BJ (cell line): ENCODE results near the gene RERE. TPM values are rescaled to one million over a fixed set of nuclear protein-coding genes. Genes with fewer than 3 reads are reported as not detected.

Experiments used
- CTCF ChIA-PET: fragments of 350-600 bp; formaldehyde crosslinking; extraction: SDS; loops from one replicate; lab custom pipeline; 2021; ENCODE audit warnings: antibody characterized with exemption, inconsistent platforms; lab: Yijun Ruan, JAX
- POLR2A ChIA-PET: fragments of 300-600 bp; sonication (Branson Sonifier 250); formaldehyde crosslinking; extraction: SDS; loops from one replicate; lab custom pipeline; 2021; ENCODE audit warnings: antibody characterized with exemption; lab: Charles Lee
- DNase-seq: peaks from one replicate; pipeline ENCODE4 v3.0.0-alpha.2; 2011; ENCODE audit warnings: low read depth
- H3K27me3 ChIP-seq: 2 replicates; pipeline ENCODE4 v1.6.0; 2011; ENCODE audit warnings: low read length; ENCODE audit not compliant: control insufficient read depth, insufficient read depth
- H3K36me3 ChIP-seq: 2 replicates; pipeline ENCODE4 v1.5.1; 2011; ENCODE audit warnings: low read length; ENCODE audit not compliant: control insufficient read depth, insufficient read depth
- H3K4me3 ChIP-seq: 2 replicates; pipeline ENCODE4 v1.5.1; 2011; ENCODE audit warnings: low read depth, mild to moderate bottlenecking, control low read depth, low read length
- CTCF ChIP-seq: IDR thresholded peaks from 2 replicates; pipeline ENCODE4 v1.5.1; 2011; ENCODE audit warnings: low read depth, mild to moderate bottlenecking, control low read depth, inconsistent platforms, low read length, moderate library complexity; ENCODE audit not compliant: insufficient read depth
- polyA plus RNA-seq: library from polyadenylated mRNA; depleted of rRNA; stranded (reverse); fragments of >200 nt; gene quantifications from 2 replicates; pipeline ENCODE4 v1.2.3, GENCODE V29; 2011

Gene RERE
- polyA plus RNA-seq, 1 experiment = 3.8 TPM

- Histone ChIP-seq H3K36me3 (peaks cover 35% of the 10 kb centered on the region), H3K4me3 (no peak overlapping the region), H3K27me3 (no peaks in the 10 kb centered on the region)
- ChIA-PET CTCF (no interaction called here), POLR2A (no interaction called here)
- DNase-seq = no peak
- TF ChIP-seq CTCF = no peak
Measured at GRCh38 chr1:8364528-8365442, 452.7 kb downstream of the RERE start.

- Histone ChIP-seq H3K27me3 (no peaks in the 10 kb centered on the region), H3K36me3 (peaks cover 39% of the 10 kb centered on the region), H3K4me3 (no peak overlapping the region)
- CTCF ChIA-PET = interaction anchor here (0.6 to 3.3 kb wide), 2 partner anchors 14 to 20 kb away, joined by 3 to 17 read pairs; no protein-coding TSS in a partner anchor
- POLR2A ChIA-PET = no interaction called here
- no peak for TF ChIP-seq CTCF
- no peak for DNase-seq
Measured at GRCh38 chr1:8363767-8364301, 453.6 kb downstream of the RERE start.

GRCh38 chr1:8363186-8363766, 454.2 kb downstream of the RERE start:
- ChIA-PET CTCF (interaction anchor here (0.6 to 3.3 kb wide), 3 partner anchors 13 to 325 kb away, joined by 3 to 17 read pairs (median 4); no protein-coding TSS in a partner anchor), POLR2A (no interaction called here)
- peaks cover 43% of the 10 kb centered on the region for H3K36me3 ChIP-seq
- H3K4me3 ChIP-seq = no peak overlapping the region
- no peaks in the 10 kb centered on the region for H3K27me3 ChIP-seq
- no peak for DNase-seq
- no peak for TF ChIP-seq CTCF

DNA sequence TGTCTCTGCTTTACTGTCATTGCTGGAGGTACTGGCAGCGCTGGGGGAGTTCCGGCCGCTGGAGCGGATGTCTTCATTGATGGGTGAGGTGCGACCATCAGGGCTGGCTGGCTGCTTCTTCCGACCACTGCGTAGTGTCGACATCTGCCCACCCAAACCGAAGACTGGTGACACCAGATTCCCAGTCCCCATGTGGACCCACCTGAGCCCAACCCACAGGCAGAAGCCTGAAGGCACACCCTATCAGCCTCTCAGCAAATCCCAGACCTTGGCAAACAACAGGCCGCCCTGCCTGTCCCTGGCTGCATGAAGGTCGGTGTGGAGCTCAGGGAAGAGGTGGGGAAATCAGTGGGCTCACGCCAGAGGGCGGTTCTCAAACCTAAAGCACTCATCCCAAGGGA, 454.7 kb downstream of the RERE start:
- peaks cover 49% of the 10 kb centered on the region for H3K36me3 ChIP-seq

More for the DNA sequence above, 454.7 kb downstream of the RERE start:
- H3K27me3 ChIP-seq = no peaks in the 10 kb centered on the region
- no peak for TF ChIP-seq CTCF
- ChIA-PET CTCF (interaction anchor here (0.6 to 3.3 kb wide), 2 partner anchors 13 to 326 kb away, joined by 4 to 17 read pairs; no protein-coding TSS in a partner anchor), POLR2A (no interaction called here)
- H3K4me3 ChIP-seq = no peak overlapping the region
- no peak for DNase-seq
